Panc1 (cell line): Measurements from ENCODE around the gene CEP164. TPM values are rescaled to one million over a fixed set of nuclear protein-coding genes. Genes with fewer than 3 reads are reported as not detected.

Experiments used
- ATAC-seq: fragments of 200-7000 bp; cut with Tn5 transposase; 2 replicates; pipeline ENCODE4 v1.9.1; 2020; ENCODE audit warnings: mild to moderate bottlenecking, moderate library complexity
- BruUV-seq: library from RNA; stranded (reverse); fragments of 400-500 nt; replicated peaks from 2 replicates; lab custom pipeline; 2021; lab: Mats Ljungman, UMichigan
- CTCF ChIA-PET: fragments of 300-600 bp; sonication (Branson Sonifier 250); formaldehyde crosslinking; loops from one replicate; lab custom pipeline; 2022; ENCODE audit warnings: antibody characterized with exemption; lab: Charles Lee
- POLR2A ChIA-PET: fragments of 300-600 bp; sonication (Branson Sonifier 250); formaldehyde crosslinking; loops from one replicate; lab custom pipeline; 2022; ENCODE audit warnings: antibody characterized with exemption; lab: Charles Lee
- DNase-seq: peaks from one replicate; pipeline ENCODE4 v3.0.0-alpha.2; 2010; ENCODE audit warnings: low read depth, low spot score
- H3K27ac ChIP-seq: 2 replicates; pipeline ENCODE4 v1.5.1; 2011; ENCODE audit warnings: mild to moderate bottlenecking, low read length, inconsistent platforms
- H3K27me3 ChIP-seq: fragments of 200-500 bp; sonication (Bioruptor generic); 2 replicates; pipeline ENCODE4 v1.6.0; 2014; ENCODE audit warnings: low read length, inconsistent platforms; ENCODE audit not compliant: control insufficient read depth, insufficient read depth
- H3K36me3 ChIP-seq: fragments of 200-500 bp; sonication (Bioruptor generic); 2 replicates; pipeline ENCODE4 v1.5.1; 2014; ENCODE audit warnings: inconsistent platforms, mild to moderate bottlenecking, low read length, moderate library complexity; ENCODE audit not compliant: control insufficient read depth, insufficient read depth
- H3K4me1 ChIP-seq: 2 replicates; pipeline ENCODE4 v1.5.1; 2011; ENCODE audit warnings: inconsistent platforms, mild to moderate bottlenecking, low read length, moderate library complexity; ENCODE audit not compliant: control insufficient read depth, insufficient read depth
- H3K4me3 ChIP-seq, 2 experiments: 2 replicates each; pipeline ENCODE4 v1.5.1; 2011 to 2012; ENCODE audit warnings: low read depth in 2 of 2, low read length in 2 of 2, mild to moderate bottlenecking in 2 of 2, inconsistent platforms in 1 of 2, moderate library complexity in 1 of 2
- H3K9me3 ChIP-seq: fragments of 200-500 bp; sonication (Bioruptor generic); 2 replicates; pipeline ENCODE4 v1.5.1; 2014; ENCODE audit warnings: low read depth, mild to moderate bottlenecking, inconsistent platforms, low read length, moderate library complexity; ENCODE audit not compliant: control insufficient read depth, insufficient read depth
- POLR2AphosphoS5 ChIP-seq: IDR thresholded peaks from 2 replicates; pipeline ENCODE4 v1.6.1; 2012; ENCODE audit warnings: mild to moderate bottlenecking, low read depth, low read length, moderate library complexity
- SIN3A ChIP-seq: IDR thresholded peaks from 2 replicates; pipeline ENCODE4 v1.6.1; 2012; ENCODE audit warnings: low read depth, mild to moderate bottlenecking, low read length, moderate library complexity, borderline replicate concordance; ENCODE audit not compliant: insufficient read depth
- TCF7L2 ChIP-seq: IDR thresholded peaks from 2 replicates; pipeline ENCODE4 v1.6.1; 2011; ENCODE audit warnings: mild to moderate bottlenecking, low read depth, low read length, inconsistent platforms
- in situ Hi-C: cut with HindIII; loops from 2 replicates; pipeline ENCODE4 v1.10.0; 2016; ENCODE audit warnings: low sequenced_read_pairs, low pct_unique_long_range_greater_than_20kb
- intact Hi-C: fragments of 100-400 bp; cut with micrococcal nuclease; formaldehyde crosslinking; loops from one replicate; pipeline ENCODE4 v1.10.0; 2022; ENCODE audit not compliant: unreplicated experiment
- total RNA-seq: library from RNA; stranded (reverse); gene quantifications from one replicate; pipeline ENCODE4 v1.2.1, GENCODE V29; 2021; ENCODE audit not compliant: unreplicated experiment
- TF ChIP-seq, protein P1 (sequence below): fragments of 450-650 bp; IDR thresholded peaks from 2 replicates; pipeline ENCODE4 v1.5.1; 2017; ENCODE audit warnings: mild to moderate bottlenecking
- TF ChIP-seq, protein P2 (sequence below), 2 experiments: IDR thresholded peaks; 2 replicates each; pipeline ENCODE4 v1.6.1; 2011 to 2012; ENCODE audit warnings: low read depth in 2 of 2, control low read depth in 1 of 2, low read length in 1 of 2, mild to moderate bottlenecking in 1 of 2, moderate library complexity in 1 of 2; ENCODE audit not compliant: insufficient read depth in 1 of 2

The CEP164 gene
- total RNA-seq, 1 experiment from 2014 or later = 75.4 TPM

GRCh38 chr11:117392001-117392690 is 64.5 kb downstream of the CEP164 start:
- in situ Hi-C loops = no loop called here
- H3K27me3 ChIP-seq = no peaks in the 10 kb centered on the region
- BruUV-seq = no TSS peak
- TF ChIP-seq, protein P1, sequence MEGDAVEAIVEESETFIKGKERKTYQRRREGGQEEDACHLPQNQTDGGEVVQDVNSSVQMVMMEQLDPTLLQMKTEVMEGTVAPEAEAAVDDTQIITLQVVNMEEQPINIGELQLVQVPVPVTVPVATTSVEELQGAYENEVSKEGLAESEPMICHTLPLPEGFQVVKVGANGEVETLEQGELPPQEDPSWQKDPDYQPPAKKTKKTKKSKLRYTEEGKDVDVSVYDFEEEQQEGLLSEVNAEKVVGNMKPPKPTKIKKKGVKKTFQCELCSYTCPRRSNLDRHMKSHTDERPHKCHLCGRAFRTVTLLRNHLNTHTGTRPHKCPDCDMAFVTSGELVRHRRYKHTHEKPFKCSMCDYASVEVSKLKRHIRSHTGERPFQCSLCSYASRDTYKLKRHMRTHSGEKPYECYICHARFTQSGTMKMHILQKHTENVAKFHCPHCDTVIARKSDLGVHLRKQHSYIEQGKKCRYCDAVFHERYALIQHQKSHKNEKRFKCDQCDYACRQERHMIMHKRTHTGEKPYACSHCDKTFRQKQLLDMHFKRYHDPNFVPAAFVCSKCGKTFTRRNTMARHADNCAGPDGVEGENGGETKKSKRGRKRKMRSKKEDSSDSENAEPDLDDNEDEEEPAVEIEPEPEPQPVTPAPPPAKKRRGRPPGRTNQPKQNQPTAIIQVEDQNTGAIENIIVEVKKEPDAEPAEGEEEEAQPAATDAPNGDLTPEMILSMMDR = no peak
- no peak for TF ChIP-seq POLR2AphosphoS5
- TF ChIP-seq, protein P2, sequence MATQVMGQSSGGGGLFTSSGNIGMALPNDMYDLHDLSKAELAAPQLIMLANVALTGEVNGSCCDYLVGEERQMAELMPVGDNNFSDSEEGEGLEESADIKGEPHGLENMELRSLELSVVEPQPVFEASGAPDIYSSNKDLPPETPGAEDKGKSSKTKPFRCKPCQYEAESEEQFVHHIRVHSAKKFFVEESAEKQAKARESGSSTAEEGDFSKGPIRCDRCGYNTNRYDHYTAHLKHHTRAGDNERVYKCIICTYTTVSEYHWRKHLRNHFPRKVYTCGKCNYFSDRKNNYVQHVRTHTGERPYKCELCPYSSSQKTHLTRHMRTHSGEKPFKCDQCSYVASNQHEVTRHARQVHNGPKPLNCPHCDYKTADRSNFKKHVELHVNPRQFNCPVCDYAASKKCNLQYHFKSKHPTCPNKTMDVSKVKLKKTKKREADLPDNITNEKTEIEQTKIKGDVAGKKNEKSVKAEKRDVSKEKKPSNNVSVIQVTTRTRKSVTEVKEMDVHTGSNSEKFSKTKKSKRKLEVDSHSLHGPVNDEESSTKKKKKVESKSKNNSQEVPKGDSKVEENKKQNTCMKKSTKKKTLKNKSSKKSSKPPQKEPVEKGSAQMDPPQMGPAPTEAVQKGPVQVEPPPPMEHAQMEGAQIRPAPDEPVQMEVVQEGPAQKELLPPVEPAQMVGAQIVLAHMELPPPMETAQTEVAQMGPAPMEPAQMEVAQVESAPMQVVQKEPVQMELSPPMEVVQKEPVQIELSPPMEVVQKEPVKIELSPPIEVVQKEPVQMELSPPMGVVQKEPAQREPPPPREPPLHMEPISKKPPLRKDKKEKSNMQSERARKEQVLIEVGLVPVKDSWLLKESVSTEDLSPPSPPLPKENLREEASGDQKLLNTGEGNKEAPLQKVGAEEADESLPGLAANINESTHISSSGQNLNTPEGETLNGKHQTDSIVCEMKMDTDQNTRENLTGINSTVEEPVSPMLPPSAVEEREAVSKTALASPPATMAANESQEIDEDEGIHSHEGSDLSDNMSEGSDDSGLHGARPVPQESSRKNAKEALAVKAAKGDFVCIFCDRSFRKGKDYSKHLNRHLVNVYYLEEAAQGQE (IDR thresholded peaks at IDR 0.05; ENCODE audit: insufficient read depth in 1 of 2, low read depth in 2 of 2, low read length in 1 of 2) = no peak
- TF ChIP-seq SIN3A = no peak
- TF ChIP-seq TCF7L2 = no peak
- H3K9me3 ChIP-seq = no peaks in the 10 kb centered on the region
- ATAC-seq (no peak), DNase-seq (no peak)
- H3K4me3 ChIP-seq = no peak overlapping the region
- no peaks in the 10 kb centered on the region for H3K4me1 ChIP-seq
- intact Hi-C loops = no loop called here
- H3K27ac ChIP-seq = no peak overlapping the region
- POLR2A ChIA-PET = no interaction called here
- CTCF ChIA-PET = no interaction called here
- H3K36me3 ChIP-seq = peaks cover 11% of the 10 kb centered on the region

GRCh38 chr11:117392979-117393378 is 65.3 kb downstream of the CEP164 start:
- CTCF ChIA-PET = no interaction called here
- H3K4me1 ChIP-seq = no peaks in the 10 kb centered on the region
- no peaks in the 10 kb centered on the region for H3K27me3 ChIP-seq
- in situ Hi-C loops = no loop called here
- DNase-seq = no peak
- peaks cover 8% of the 10 kb centered on the region for H3K36me3 ChIP-seq
- ATAC-seq = no peak
- no peaks in the 10 kb centered on the region for H3K9me3 ChIP-seq
- no peak overlapping the region for H3K4me3 ChIP-seq
- POLR2A ChIA-PET = no interaction called here
- no TSS peak for BruUV-seq
- TF ChIP-seq POLR2AphosphoS5 (no peak), TCF7L2 (no peak), SIN3A (no peak)
- TF ChIP-seq, protein P2 (IDR thresholded peaks at IDR 0.05; ENCODE audit: insufficient read depth in 1 of 2, low read depth in 2 of 2, low read length in 1 of 2) = no peak
- TF ChIP-seq, protein P1 = no peak
- no peak overlapping the region for H3K27ac ChIP-seq
- intact Hi-C loops = no loop called here
